Hepatocyte (in vitro differentiated cells): ENCODE measurements around the gene TEDC1.

Experiments used
- EZH2 ChIP-seq: fragments of 200-600 bp; sonication (generic); IDR thresholded peaks from 2 replicates; pipeline ENCODE4 v1.6.1; 2016; ENCODE audit warnings: antibody characterized with exemption, mild to moderate bottlenecking, borderline replicate concordance
- TF ChIP-seq, protein P1 (sequence below): fragments of 200-600 bp; sonication (generic); IDR thresholded peaks from 2 replicates; pipeline ENCODE4 v1.5.1; 2016; ENCODE audit warnings: antibody characterized with exemption, mild to moderate bottlenecking; ENCODE audit not compliant: poor library complexity

GRCh38 chr14:105497671-105498429 lies 6.8 kb downstream of the TEDC1 start:
- TF ChIP-seq, protein P1, sequence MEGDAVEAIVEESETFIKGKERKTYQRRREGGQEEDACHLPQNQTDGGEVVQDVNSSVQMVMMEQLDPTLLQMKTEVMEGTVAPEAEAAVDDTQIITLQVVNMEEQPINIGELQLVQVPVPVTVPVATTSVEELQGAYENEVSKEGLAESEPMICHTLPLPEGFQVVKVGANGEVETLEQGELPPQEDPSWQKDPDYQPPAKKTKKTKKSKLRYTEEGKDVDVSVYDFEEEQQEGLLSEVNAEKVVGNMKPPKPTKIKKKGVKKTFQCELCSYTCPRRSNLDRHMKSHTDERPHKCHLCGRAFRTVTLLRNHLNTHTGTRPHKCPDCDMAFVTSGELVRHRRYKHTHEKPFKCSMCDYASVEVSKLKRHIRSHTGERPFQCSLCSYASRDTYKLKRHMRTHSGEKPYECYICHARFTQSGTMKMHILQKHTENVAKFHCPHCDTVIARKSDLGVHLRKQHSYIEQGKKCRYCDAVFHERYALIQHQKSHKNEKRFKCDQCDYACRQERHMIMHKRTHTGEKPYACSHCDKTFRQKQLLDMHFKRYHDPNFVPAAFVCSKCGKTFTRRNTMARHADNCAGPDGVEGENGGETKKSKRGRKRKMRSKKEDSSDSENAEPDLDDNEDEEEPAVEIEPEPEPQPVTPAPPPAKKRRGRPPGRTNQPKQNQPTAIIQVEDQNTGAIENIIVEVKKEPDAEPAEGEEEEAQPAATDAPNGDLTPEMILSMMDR, result no peak
- no peak for TF ChIP-seq EZH2
